ENCODE data around the gene KCNQ1. TPM values are rescaled to one million over a fixed set of nuclear protein-coding genes. Genes with fewer than 3 reads are reported as not detected.

Gene KCNQ1
- total RNA-seq, 1 donor from 2014 or later: 0.13 TPM

GRCh38 chr11:2549876-2550605 is 105.2 kb downstream of the KCNQ1 start:
- DNase-seq (ENCODE audit: low read depth in 2 of 2): no peak

- DNase-seq (ENCODE audit: low read depth in 2 of 2): no peak
These were observed 105.8 kb downstream of the KCNQ1 start for GRCh38 chr11:2550606-2550970.

GRCh38 chr11:2551131-2551530 is 106.3 kb downstream of the KCNQ1 start:
- no peak for DNase-seq (ENCODE audit: low read depth in 2 of 2)

- DNase-seq (ENCODE audit: low read depth in 2 of 2): no peak
These were observed 107.4 kb downstream of the KCNQ1 start for GRCh38 chr11:2552210-2552609.

GRCh38 chr11:2553198-2553597 is 108.4 kb downstream of the KCNQ1 start:
- no peak for DNase-seq (ENCODE audit: low read depth in 2 of 2)

GRCh38 chr11:2553886-2554285 is 109.1 kb downstream of the KCNQ1 start:
- peak in 1 of 2 donors; percentile 4 for DNase-seq (ENCODE audit: low read depth in 2 of 2)

- DNase-seq (ENCODE audit: low read depth in 2 of 2): no peak
These were observed 109.8 kb downstream of the KCNQ1 start for GRCh38 chr11:2554338-2555207.

GRCh38 chr11:2555336-2555735 is 110.5 kb downstream of the KCNQ1 start:
- no peak for DNase-seq (ENCODE audit: low read depth in 2 of 2)

- no peak for DNase-seq (ENCODE audit: low read depth in 2 of 2)
These were observed 111.1 kb downstream of the KCNQ1 start for GRCh38 chr11:2555891-2556290.

GRCh38 chr11:2557381-2557780 is 112.6 kb downstream of the KCNQ1 start:
- DNase-seq (ENCODE audit: low read depth in 2 of 2): no peak

GRCh38 chr11:2558397-2558796 is 113.6 kb downstream of the KCNQ1 start:
- DNase-seq (ENCODE audit: low read depth in 2 of 2): no peak

GRCh38 chr11:2558861-2559526 is 114.2 kb downstream of the KCNQ1 start:
- no peak for DNase-seq (ENCODE audit: low read depth in 2 of 2)

GRCh38 chr11:2559527-2560311 is 114.9 kb downstream of the KCNQ1 start:
- DNase-seq (ENCODE audit: low read depth in 2 of 2): no peak

- DNase-seq (ENCODE audit: low read depth in 2 of 2): no peak
These were observed 117.1 kb downstream of the KCNQ1 start for GRCh38 chr11:2561696-2562581.

- DNase-seq (ENCODE audit: low read depth in 2 of 2): no peak
These were observed 118.0 kb downstream of the KCNQ1 start for GRCh38 chr11:2562890-2563212.

- DNase-seq (ENCODE audit: low read depth in 2 of 2): no peak
These were observed 118.6 kb downstream of the KCNQ1 start for GRCh38 chr11:2563213-2564007.

GRCh38 chr11:2564008-2564530 is 119.3 kb downstream of the KCNQ1 start:
- no peak for DNase-seq (ENCODE audit: low read depth in 2 of 2)

- no peak for DNase-seq (ENCODE audit: low read depth in 2 of 2)
These were observed 120.0 kb downstream of the KCNQ1 start for GRCh38 chr11:2564588-2565425.

All from dermis microvascular lymphatic vessel endothelial cell (primary cell).